ENCODE data around the gene JARID2.
A peak's percentile ranks its signal among the peaks of the same experiment; 100 is the strongest.

Gene JARID2

GRCh38 chr6:15245361-15246216, at the start of gene JARID2:
TSS of gene JARID2 (plus strand) at chr6:15246069. CDS start at chr6:15246540, 471 bp downstream.
- peak; percentile 95 for DNase-seq

- no peak for DNase-seq
These were observed 45.8 kb upstream of the JARID2 start for GRCh38 chr6:15200087-15200486.

- DNase-seq, result no peak
These were observed 40.5 kb upstream of the JARID2 start for GRCh38 chr6:15205321-15205720.

GRCh38 chr6:15206887-15207286, 39.0 kb upstream of the JARID2 start:
- no peak for DNase-seq

GRCh38 chr6:15207923-15208322, 37.9 kb upstream of the JARID2 start:
- no peak for DNase-seq

- no peak for DNase-seq
These were observed 31.9 kb upstream of the JARID2 start for GRCh38 chr6:15213838-15214400.

- DNase-seq, result no peak
These were observed 27.5 kb upstream of the JARID2 start for GRCh38 chr6:15218401-15218800.

- no peak for DNase-seq
These were observed 25.8 kb upstream of the JARID2 start for GRCh38 chr6:15220062-15220461.

- DNase-seq, result no peak
These were observed 18.0 kb upstream of the JARID2 start for GRCh38 chr6:15227827-15228318.

GRCh38 chr6:15230827-15231226, 15.0 kb upstream of the JARID2 start:
- no peak for DNase-seq

GRCh38 chr6:15232836-15233510, 12.9 kb upstream of the JARID2 start:
- no peak for DNase-seq

GRCh38 chr6:15234068-15234758, 11.7 kb upstream of the JARID2 start:
- DNase-seq, result no peak

GRCh38 chr6:15239616-15240364, 6.1 kb upstream of the JARID2 start:
- DNase-seq, result no peak

- no peak for DNase-seq
These were observed 3.4 kb upstream of the JARID2 start for GRCh38 chr6:15242503-15242902.

GRCh38 chr6:15242937-15243614, 2.8 kb upstream of the JARID2 start:
- no peak for DNase-seq

GRCh38 chr6:15243910-15244619, 1.8 kb upstream of the JARID2 start:
- DNase-seq, result no peak

- peak; percentile 63 for DNase-seq
These were observed 1.1 kb upstream of the JARID2 start for GRCh38 chr6:15244620-15245360.

GRCh38 chr6:15246217-15246665, 372 bp downstream of the JARID2 start:
- DNase-seq, result no peak

GRCh38 chr6:15246666-15247499, 1.0 kb downstream of the JARID2 start:
- DNase-seq, result peak; percentile 28
